Stimulated activated CD4-positive, alpha-beta T cell treated with anti-CD3 and anti-CD28 coated beads, Interleukin-1b, Interleukin-23, amount 100 ng/mL, for 24 hours (primary cell): ENCODE measurements around the gene ZNF334.

ENCODE experiments used
- DNase-seq, 4 experiments: peaks; one replicate each; pipeline ENCODE4 v3.0.0-alpha.2; 2020; ENCODE audit warnings: low read depth in 4 of 4, low spot score in 1 of 4

ZNF334 gene

GRCh38 chr20:46488451-46488850 lies 24.9 kb downstream of the ZNF334 start:
- no peak for DNase-seq

- DNase-seq = no peak
Observed at GRCh38 chr20:46487628-46488027, 25.7 kb downstream of the ZNF334 start.

GRCh38 chr20:46485431-46485830 lies 27.9 kb downstream of the ZNF334 start:
- no peak for DNase-seq

GRCh38 chr20:46484954-46485353 lies 28.4 kb downstream of the ZNF334 start:
- no peak for DNase-seq

- no peak for DNase-seq
Observed at GRCh38 chr20:46483879-46484278, 29.5 kb downstream of the ZNF334 start.

GRCh38 chr20:46482864-46483263 lies 30.5 kb downstream of the ZNF334 start:
- DNase-seq = no peak

- no peak for DNase-seq
Observed at GRCh38 chr20:46477640-46478039, 35.7 kb downstream of the ZNF334 start.

- no peak for DNase-seq
Observed at GRCh38 chr20:46477225-46477624, 36.1 kb downstream of the ZNF334 start.

GRCh38 chr20:46468508-46468907 lies 44.9 kb downstream of the ZNF334 start:
- DNase-seq = no peak

GRCh38 chr20:46464451-46464850 lies 48.9 kb downstream of the ZNF334 start:
- no peak for DNase-seq

- DNase-seq = no peak
Observed at GRCh38 chr20:46463852-46464251, 49.5 kb downstream of the ZNF334 start.

GRCh38 chr20:46461808-46462207 lies 51.6 kb downstream of the ZNF334 start:
- no peak for DNase-seq

GRCh38 chr20:46458866-46459750 lies 54.3 kb downstream of the ZNF334 start:
- peak in 2 of 4 experiments; percentile 12 to 24 for DNase-seq

- no peak for DNase-seq
Observed at GRCh38 chr20:46456255-46457028, 56.9 kb downstream of the ZNF334 start.

GRCh38 chr20:46455729-46456128 lies 57.6 kb downstream of the ZNF334 start:
- DNase-seq = no peak
